ENCODE measurements around the gene UACA. TPM values are rescaled to one million over a fixed set of nuclear protein-coding genes. Genes with fewer than 3 reads are reported as not detected.

Gene UACA
- total RNA-seq, 4 donors from 2014 or later, result 101 to 192 (median 127) TPM

DNA sequence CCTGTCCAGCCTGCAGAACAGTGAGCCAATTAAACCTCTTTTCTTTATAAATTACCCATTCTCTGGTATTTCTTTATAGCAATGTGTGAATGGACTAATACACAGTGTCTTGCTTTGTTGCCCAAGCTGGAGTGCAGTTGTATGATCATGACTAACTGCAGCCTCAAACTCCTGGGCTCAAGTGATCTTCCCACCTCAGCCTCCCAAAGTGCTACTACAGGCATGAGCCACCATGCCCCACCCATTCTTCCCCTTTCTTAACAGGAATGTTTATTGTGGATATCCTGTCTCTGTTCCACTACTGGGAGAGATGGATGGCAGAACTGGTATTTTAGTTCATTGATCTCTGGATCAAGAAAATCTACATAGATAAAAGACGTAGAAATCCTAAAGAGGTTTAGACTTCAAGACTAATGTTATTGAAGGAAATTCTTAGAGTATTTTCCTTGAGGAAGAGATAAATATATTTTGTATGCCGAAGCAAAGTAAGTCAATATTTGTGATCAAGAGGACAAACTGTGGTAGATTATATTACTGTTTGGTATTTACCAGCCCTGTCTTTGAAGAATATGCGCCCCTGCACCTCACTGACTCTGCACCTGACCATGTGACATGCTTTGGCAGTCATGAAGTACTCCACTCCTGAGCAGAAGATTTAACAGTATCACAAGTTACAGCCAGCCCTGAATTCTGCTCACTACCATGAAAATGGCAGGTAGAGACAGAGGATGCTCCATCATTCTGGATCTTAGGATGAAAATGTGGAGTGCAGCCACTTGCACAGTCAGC, 42.9 kb downstream of the UACA start:
- DNase-seq, result no peak
- Histone ChIP-seq H3K27ac (peak overlapping the region; percentile 81 to 88 (median 84)), H3K27me3 (no peaks in the 10 kb centered on the region), H3K4me3 (no peak overlapping the region), H3K36me3 (peaks cover 0 to under 1% of the 10 kb centered on the region in 2 donors), H3K9me3 (no peaks in the 10 kb centered on the region), H3K4me1 (peaks cover 67 to 77% of the 10 kb centered on the region in 2 donors)
- in situ Hi-C loops (cut with MboI; ENCODE audit: low sequenced_read_pairs in 4 of 4) (loop anchor here in 1 of 4 donors (10.0 kb wide), 1 partner anchor 46 kb away; no protein-coding TSS in a partner anchor), intact Hi-C loops (cut with DNase I; ENCODE audit: low total_unique reads) (loop anchor here (5.0 kb wide), 1 partner anchor 92 kb away; no protein-coding TSS in a partner anchor)
- TF ChIP-seq, protein P1, sequence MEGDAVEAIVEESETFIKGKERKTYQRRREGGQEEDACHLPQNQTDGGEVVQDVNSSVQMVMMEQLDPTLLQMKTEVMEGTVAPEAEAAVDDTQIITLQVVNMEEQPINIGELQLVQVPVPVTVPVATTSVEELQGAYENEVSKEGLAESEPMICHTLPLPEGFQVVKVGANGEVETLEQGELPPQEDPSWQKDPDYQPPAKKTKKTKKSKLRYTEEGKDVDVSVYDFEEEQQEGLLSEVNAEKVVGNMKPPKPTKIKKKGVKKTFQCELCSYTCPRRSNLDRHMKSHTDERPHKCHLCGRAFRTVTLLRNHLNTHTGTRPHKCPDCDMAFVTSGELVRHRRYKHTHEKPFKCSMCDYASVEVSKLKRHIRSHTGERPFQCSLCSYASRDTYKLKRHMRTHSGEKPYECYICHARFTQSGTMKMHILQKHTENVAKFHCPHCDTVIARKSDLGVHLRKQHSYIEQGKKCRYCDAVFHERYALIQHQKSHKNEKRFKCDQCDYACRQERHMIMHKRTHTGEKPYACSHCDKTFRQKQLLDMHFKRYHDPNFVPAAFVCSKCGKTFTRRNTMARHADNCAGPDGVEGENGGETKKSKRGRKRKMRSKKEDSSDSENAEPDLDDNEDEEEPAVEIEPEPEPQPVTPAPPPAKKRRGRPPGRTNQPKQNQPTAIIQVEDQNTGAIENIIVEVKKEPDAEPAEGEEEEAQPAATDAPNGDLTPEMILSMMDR (IDR thresholded peaks at IDR 0.05 in 4 of 5, conservative IDR thresholded peaks at IDR 0.05 in 1 of 5), result no peak
- no peak for TF ChIP-seq POLR2A (IDR thresholded peaks at IDR 0.05)
- no peak for ATAC-seq

DNA sequence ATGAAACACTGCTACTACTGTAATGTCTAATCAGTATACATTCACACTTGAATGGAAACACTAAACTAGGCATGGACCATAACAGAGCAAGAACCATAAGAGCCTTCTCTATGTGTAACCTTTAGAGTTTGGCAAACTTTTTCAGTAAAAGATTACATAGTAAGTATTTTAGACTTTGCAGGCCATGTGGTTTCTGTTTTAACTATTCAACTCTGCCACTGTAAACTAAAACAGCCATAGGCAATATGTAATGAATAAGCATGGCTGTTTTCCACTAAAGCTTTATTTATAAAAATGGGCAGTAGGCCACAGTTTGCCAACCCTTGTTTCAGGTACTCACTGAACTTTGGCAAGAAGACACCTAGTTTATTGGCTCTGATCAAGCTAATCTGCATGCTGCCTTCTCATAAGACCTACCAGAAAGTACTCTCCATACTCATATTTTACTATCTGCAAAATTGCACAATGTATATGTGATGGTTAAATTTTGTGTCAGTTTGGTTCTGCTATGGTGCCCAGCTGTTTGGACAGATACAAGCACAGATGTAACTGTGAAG, 46.0 kb downstream of the UACA start:
- in situ Hi-C loops (cut with MboI; ENCODE audit: low sequenced_read_pairs in 4 of 4) (no loop called here), intact Hi-C loops (cut with DNase I; ENCODE audit: low total_unique reads) (loop anchor here (2.0 kb wide), 1 partner anchor 15 kb away; no protein-coding TSS in a partner anchor)
- Histone ChIP-seq H3K4me3 (no peak overlapping the region), H3K27ac (peak overlapping the region; percentile 81 to 88 (median 84)), H3K9me3 (no peaks in the 10 kb centered on the region), H3K36me3 (no peaks in the 10 kb centered on the region), H3K4me1 (peaks cover 75 to 82% of the 10 kb centered on the region in 2 donors), H3K27me3 (no peaks in the 10 kb centered on the region)
- no peak for TF ChIP-seq POLR2A (IDR thresholded peaks at IDR 0.05)
- TF ChIP-seq, protein P1 (IDR thresholded peaks at IDR 0.05 in 4 of 5, conservative IDR thresholded peaks at IDR 0.05 in 1 of 5), result no peak
- DNase-seq (no peak), ATAC-seq (peak; percentile 23 to 79)

DNA sequence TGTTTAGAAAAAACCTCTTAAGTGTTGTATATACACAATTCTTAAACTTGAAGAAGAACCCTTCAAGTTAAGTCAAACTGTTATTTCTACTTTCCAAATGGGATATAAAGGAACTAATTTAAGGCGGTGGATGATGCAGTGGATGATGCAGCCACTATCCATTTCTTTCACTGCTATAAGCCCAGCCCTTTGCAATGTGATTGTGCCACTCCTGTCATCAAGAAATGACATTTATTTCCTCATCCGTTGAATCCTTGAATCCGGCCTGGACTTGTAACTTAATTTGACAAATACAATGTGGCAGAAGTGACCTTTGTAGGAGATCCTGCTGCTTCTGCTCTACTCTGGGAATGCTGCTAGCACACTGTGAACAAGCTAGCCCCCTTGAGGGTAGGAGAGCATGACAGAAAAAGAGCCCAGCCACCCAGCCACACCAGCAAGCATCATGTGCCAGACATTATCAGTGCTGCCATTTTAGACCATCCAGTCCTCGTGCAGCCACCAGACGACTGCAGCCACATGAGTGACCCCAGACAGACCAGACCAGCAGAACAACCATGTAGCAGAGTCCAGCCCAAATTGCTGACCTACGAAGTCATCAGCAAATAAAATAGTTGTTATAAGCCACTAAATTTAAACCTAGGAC, 47.4 kb downstream of the UACA start:
- ATAC-seq (peak; percentile 25 to 48), DNase-seq (peak in 1 of 2 donors; percentile 38)
- in situ Hi-C loops (cut with MboI; ENCODE audit: low sequenced_read_pairs in 4 of 4), result no loop called here
- intact Hi-C loops (cut with DNase I; ENCODE audit: low total_unique reads), result loop anchor here (2.0 kb wide), 1 partner anchor 13 kb away; no protein-coding TSS in a partner anchor
- TF ChIP-seq, protein P1 (IDR thresholded peaks at IDR 0.05 in 4 of 5, conservative IDR thresholded peaks at IDR 0.05 in 1 of 5), result no peak
- TF ChIP-seq POLR2A (IDR thresholded peaks at IDR 0.05), result no peak
- H3K4me1 ChIP-seq, result peaks cover 75 to 93% of the 10 kb centered on the region in 2 donors
- no peak overlapping the region for H3K4me3 ChIP-seq
- H3K9me3 ChIP-seq, result no peaks in the 10 kb centered on the region
- H3K27ac ChIP-seq, result peak overlapping the region; percentile 81 to 88 (median 84)
- H3K27me3 ChIP-seq, result no peaks in the 10 kb centered on the region
- H3K36me3 ChIP-seq, result no peaks in the 10 kb centered on the region

DNA sequence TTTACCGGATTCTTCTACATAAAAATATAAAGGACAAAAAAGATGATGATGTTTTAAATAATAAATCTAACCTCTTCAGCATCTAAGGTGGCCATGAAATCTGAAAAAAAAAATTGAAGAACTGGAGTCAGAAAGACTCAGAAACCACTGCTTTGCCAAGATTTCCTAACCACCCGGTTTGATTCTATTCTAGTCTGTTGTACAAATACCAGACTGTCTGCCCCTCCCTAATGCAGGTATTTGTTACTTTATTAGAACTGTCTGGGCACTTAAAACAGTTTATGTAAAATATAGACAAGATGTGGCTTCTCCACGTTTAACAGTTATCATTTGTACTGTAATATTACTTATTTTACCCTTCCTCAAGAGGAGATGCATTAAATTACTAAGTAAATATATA, 48.8 kb downstream of the UACA start:
- intact Hi-C loops (cut with DNase I; ENCODE audit: low total_unique reads), result no loop called here
- no peaks in the 10 kb centered on the region for H3K9me3 ChIP-seq
- H3K27ac ChIP-seq, result peak overlapping the region; percentile 81 to 88 (median 84)
- DNase-seq (no peak), ATAC-seq (peak in 1 of 2 donors; percentile 69)
- no peak for TF ChIP-seq POLR2A (IDR thresholded peaks at IDR 0.05)
- TF ChIP-seq, protein P1 (IDR thresholded peaks at IDR 0.05 in 4 of 5, conservative IDR thresholded peaks at IDR 0.05 in 1 of 5), result no peak
- no peaks in the 10 kb centered on the region for H3K27me3 ChIP-seq
- no peaks in the 10 kb centered on the region for H3K36me3 ChIP-seq
- peaks cover 65 to 94% of the 10 kb centered on the region in 2 donors for H3K4me1 ChIP-seq
- in situ Hi-C loops (cut with MboI; ENCODE audit: low sequenced_read_pairs in 4 of 4), result no loop called here
- H3K4me3 ChIP-seq, result peak overlapping the region; percentile 14 to 24 (median 18)
